Neutrophil (primary cell): ENCODE measurements around the gene LCMT2.

Source experiments
- H3K27ac ChIP-seq: fragments of 200-600 bp; sonication (generic); 2 replicates; pipeline ENCODE4 v1.5.1; 2016; ENCODE audit warnings: mild to moderate bottlenecking, moderate library complexity
- H3K27me3 ChIP-seq: fragments of 200-600 bp; sonication (generic); 2 replicates; pipeline ENCODE4 v1.6.0; 2016; ENCODE audit warnings: mild to moderate bottlenecking
- H3K36me3 ChIP-seq: fragments of 200-600 bp; sonication (generic); 2 replicates; pipeline ENCODE4 v1.5.1; 2017
- H3K4me1 ChIP-seq, 2 experiments: fragments of 200-600 bp in 1 of 2; sonication (generic) in 1 of 2; 1 replicate in 1 of 2; 2 replicates in 1 of 2; pipeline versions ENCODE4 v1.5.1 to v1.6.1; 2013 to 2016; ENCODE audit warnings: low read depth in 1 of 2, low read length in 1 of 2, mild to moderate bottlenecking in 1 of 2, moderate library complexity in 1 of 2; ENCODE audit not compliant: control insufficient read depth in 1 of 2, insufficient read depth in 1 of 2
- H3K4me3 ChIP-seq, 2 experiments: fragments of 200-600 bp in 1 of 2; sonication (generic) in 1 of 2; 1 replicate in 1 of 2; 2 replicates in 1 of 2; pipeline ENCODE4 v1.5.1; 2013 to 2016; ENCODE audit warnings: low read depth in 1 of 2, low read length in 1 of 2, mild to moderate bottlenecking in 1 of 2, moderate library complexity in 1 of 2
- H3K9me3 ChIP-seq: fragments of 200-600 bp; sonication (generic); 2 replicates; pipeline ENCODE4 v1.5.1; 2016
- CTCF ChIP-seq: fragments of 200-600 bp; sonication (generic); IDR thresholded peaks from 2 replicates; pipeline ENCODE4 v1.5.1; 2016; ENCODE audit warnings: antibody characterized with exemption

The LCMT2 gene

DNA sequence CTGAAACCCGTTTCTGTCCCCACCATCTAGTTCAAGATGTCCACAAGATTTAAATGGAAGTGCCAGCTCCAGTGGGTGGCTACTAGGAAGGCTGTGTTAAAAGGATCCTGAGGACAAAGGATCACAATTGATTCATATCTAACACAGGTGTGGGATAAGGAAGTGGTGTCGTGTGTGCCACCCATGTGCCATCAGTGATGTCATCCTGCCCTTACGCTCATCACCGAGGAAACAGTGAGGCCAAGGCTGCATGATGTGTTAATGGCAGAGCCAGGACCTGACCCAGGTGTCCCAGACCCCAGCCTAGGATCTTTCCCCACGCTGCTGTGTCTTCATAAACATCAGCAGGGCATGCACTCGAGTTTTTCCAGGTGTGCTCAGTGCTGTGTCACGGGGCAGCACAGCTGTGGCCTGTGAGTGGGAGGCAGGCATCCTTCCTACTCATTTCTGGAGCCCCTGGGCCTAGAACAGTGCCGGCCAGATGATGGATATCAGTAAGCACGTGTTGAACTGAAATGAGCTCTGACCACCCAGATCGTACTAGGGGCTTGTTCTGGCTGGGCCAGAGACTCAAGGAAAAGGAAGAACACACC, 53.0 kb downstream of the LCMT2 start:
- H3K27ac ChIP-seq: peak overlapping the region; percentile 27
- no peak for TF ChIP-seq CTCF
- H3K27me3 ChIP-seq: no peaks in the 10 kb centered on the region
- no peak overlapping the region for H3K4me3 ChIP-seq
- no peaks in the 10 kb centered on the region for H3K36me3 ChIP-seq
- H3K9me3 ChIP-seq: no peaks in the 10 kb centered on the region
- H3K4me1 ChIP-seq: peaks cover 14 to 28% of the 10 kb centered on the region in 2 experiments

DNA sequence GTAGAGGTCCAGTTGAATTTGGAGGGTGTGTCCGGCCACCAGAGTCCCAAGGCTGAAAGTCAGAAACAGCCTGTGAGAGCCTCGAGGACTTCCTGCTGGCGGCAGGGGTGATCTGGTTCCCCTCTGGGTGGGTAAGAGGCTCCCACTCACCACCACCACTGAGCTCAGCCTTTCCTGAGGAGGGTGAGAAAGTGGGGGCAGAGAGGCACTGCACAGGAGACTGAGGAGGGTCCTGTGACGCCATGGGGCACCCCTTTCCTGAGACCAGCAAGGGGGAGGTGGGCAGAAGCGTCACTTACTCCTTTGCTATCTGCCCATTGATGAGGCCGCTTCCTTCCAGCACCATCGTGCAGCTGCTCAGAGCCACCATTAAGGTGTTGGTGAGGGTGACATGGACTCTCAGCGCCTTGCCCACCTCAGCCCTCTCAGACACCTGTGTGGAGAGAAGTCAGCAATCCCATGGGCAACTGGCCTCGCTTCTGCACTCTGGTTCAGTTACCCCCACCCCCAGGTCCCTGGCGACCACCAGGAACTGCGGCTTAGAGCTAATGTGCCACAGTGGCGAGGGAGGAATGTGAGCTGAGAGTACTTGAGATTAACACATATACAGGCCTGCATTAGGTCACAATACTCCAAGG, 53.7 kb downstream of the LCMT2 start:
- H3K9me3 ChIP-seq: no peaks in the 10 kb centered on the region
- H3K4me1 ChIP-seq: peaks cover 20 to 34% of the 10 kb centered on the region in 2 experiments
- no peak overlapping the region for H3K4me3 ChIP-seq
- peak overlapping the region; percentile 27 for H3K27ac ChIP-seq
- H3K36me3 ChIP-seq: no peaks in the 10 kb centered on the region
- H3K27me3 ChIP-seq: no peaks in the 10 kb centered on the region
- TF ChIP-seq CTCF: no peak

DNA sequence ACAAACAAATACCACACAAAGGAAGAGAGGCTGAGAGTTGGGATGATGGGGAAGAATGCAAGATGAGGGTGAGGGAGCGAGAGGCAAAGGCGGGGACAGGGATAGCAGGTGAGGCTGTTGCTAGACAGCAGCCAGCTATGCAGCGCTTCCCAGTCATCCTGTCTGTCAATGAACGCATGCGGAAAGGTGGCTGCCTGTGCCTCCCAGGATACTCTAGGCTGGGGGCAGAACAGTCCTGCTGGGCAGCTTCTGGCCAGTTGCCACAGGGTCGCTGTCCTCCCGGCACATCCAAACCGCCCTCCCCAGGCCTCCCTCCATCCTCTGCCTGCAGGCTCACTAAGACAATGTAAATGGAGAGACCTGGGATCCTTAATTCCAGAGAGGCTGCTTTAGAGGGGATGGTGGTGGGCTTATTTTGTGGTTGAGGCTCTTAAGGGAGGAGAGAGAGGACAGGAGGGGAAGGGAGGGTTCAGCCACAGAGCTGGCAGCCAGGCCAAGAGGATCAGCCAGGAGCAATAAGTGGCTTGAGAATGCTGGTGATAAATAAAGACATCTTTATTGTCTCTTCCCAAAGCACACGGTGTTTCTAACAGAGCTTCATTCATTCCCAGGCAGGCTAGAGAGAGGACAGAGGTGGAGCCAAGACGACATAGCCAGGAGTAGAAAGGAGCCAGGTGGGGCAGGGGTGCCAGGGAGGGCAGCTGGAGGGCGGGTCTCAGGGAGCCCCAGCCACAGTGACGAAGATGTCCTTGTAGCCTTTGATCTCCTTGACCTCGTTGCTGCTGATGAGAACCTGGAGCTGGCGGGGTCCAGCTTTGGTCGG, 54.4 kb downstream of the LCMT2 start:
- H3K4me3 ChIP-seq: no peak overlapping the region
- no peaks in the 10 kb centered on the region for H3K27me3 ChIP-seq
- no peak for TF ChIP-seq CTCF
- H3K4me1 ChIP-seq: peaks cover 27 to 41% of the 10 kb centered on the region in 2 experiments
- no peaks in the 10 kb centered on the region for H3K36me3 ChIP-seq
- no peak overlapping the region for H3K27ac ChIP-seq
- no peaks in the 10 kb centered on the region for H3K9me3 ChIP-seq

DNA sequence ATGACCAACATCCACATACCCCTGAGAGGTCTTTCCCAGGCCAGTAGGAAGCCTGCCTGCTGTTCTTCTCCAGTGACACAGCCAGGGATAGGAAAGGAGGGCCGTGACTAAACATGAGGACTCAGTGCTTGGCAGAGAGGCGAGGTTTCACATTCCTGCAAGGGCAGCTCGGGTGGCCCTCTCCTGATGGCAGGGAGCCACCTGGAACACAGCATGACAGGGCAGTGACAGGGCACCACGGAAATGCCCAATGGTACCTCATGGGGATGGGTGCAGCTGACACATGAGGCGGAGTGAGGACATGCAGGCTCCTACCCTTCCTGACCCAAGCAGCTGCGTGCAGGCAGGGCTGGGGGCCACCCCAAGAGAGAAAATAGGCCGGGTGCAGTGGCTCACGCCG, 56.2 kb downstream of the LCMT2 start:
- Histone ChIP-seq H3K27me3 (no peaks in the 10 kb centered on the region), H3K27ac (no peak overlapping the region), H3K4me1 (peaks cover 45 to 60% of the 10 kb centered on the region in 2 experiments), H3K36me3 (no peaks in the 10 kb centered on the region), H3K9me3 (no peaks in the 10 kb centered on the region), H3K4me3 (no peak overlapping the region)
- no peak for TF ChIP-seq CTCF
